Measurements from ENCODE around the gene PSMC6.

PSMC6 gene

DNA sequence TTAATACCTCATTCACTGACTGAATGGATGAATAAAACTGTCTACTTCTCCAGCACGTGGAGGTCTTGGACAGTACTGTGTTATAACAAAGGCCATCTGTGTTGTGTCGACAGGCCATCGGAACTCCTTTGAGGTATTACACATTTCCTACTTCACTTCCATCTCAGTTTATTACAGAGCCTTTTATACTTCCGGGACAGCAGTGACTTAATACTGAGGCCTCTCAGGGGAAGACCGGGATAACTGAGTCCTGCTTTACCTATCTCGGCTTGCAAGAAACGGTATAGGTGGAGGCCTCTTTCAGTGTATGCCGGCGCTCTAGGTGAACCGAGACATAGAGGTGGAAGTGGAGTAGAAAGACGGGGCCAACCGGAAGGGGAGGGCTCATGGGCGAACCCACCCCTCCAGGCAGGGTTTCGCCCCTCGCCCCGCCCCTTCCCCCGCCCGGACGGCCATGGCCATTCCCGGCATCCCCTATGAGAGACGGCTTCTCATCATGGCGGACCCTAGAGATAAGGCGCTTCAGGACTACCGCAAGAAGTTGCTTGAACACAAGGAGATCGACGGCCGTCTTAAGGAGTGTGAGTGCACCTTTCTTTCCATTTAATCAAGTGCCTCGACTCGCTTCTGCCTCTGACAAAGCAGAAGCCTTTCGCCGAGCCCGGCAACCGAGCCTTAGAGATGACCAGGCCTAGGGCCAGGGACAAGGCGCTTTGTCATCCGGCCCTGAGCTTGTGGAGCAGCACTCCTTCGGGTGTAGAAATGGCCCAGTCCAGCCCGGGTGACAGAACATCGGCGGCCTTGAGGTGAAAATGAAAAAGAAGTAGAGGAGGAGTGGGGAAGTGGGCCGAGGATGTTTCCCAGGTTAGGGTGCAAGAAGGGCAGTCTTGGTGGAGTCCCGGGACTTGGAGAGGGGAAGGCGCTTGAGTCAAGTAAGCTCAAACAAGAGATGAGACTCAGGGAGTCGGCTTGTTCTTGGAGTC lies at the start of gene PSMC6:
Gene PSMC6, plus strand, starts transcription at position 477 of the 983 bp plus-strand sequence. Its CDS starts 20 bp downstream, at position 497.
- H3K36me3 ChIP-seq (ENCODE audit: control insufficient read depth in 2 of 2, insufficient read depth in 1 of 2, low read length in 2 of 2) = peaks cover 31 to 39% of the 10 kb centered on the region in 2 experiments
- H3K4me1 ChIP-seq (ENCODE audit: control insufficient read depth, insufficient read depth, low read length) = peaks cover 7% of the 10 kb centered on the region; the same call in 1 of the 2 replicates
- peak within 1 kb of the TSS; percentile 75 for H3K27ac ChIP-seq (ENCODE audit: extremely low read depth, low read depth, low read length)
- POLR2A ChIA-PET = interaction anchor here (0.7 to 1.8 kb wide), 4 partner anchors 10 to 154 kb away, joined by 3 to 11 read pairs (median 6); partner anchors contain the start of genes ERO1A, GPR137C and TXNDC16
- CTCF ChIA-PET = interaction anchor here (0.6 kb wide), 2 partner anchors 171 to 727 kb away, joined by 3 read pairs; no protein-coding TSS in a partner anchor
- peak within 1 kb of the TSS; percentile 68 for H3K4me3 ChIP-seq (ENCODE audit: low read depth, low read length)
- no peaks in the 10 kb centered on the region for H3K9me3 ChIP-seq (ENCODE audit: control insufficient read depth, insufficient read depth, low read depth, low read length)
- TF ChIP-seq ZNF785 (tag by site-specific recombination; IDR thresholded peaks at IDR 0.05) (no peak), KLF8 (tag by site-specific recombination; IDR thresholded peaks at IDR 0.05) (peak; percentile 61), ZNF558 (tag by site-specific recombination; IDR thresholded peaks at IDR 0.05) (no peak), ZBTB17 (tag by site-specific recombination; IDR thresholded peaks at IDR 0.05) (peak; percentile 65), SETDB1 (IDR thresholded peaks at IDR 0.05; ENCODE audit: insufficient read length, low read length) (no peak), ZFP3 (tag by site-specific recombination; IDR thresholded peaks at IDR 0.05; ENCODE audit: low read depth) (no peak), SCRT2 (tag by site-specific recombination; IDR thresholded peaks at IDR 0.05) (no peak), ZNF211 (tag by site-specific recombination; IDR thresholded peaks at IDR 0.05; ENCODE audit: low read depth) (no peak), ZNF792 (tag by site-specific recombination; IDR thresholded peaks at IDR 0.05) (no peak), KLF9 (tag by site-specific recombination; IDR thresholded peaks at IDR 0.05; ENCODE audit: low read depth) (peak; percentile 43), ZNF16 (tag by site-specific recombination; IDR thresholded peaks at IDR 0.05; ENCODE audit: low read depth) (no peak), SP2 (tag by site-specific recombination; IDR thresholded peaks at IDR 0.05) (peak; percentile 90), ZNF23 (tag by site-specific recombination; IDR thresholded peaks at IDR 0.05; ENCODE audit: borderline replicate concordance) (no peak), ZNF292 (tag by site-specific recombination; IDR thresholded peaks at IDR 0.05; ENCODE audit: borderline replicate concordance, low read depth) (no peak), ZNF341 (tag by site-specific recombination; IDR thresholded peaks at IDR 0.05; ENCODE audit: low read depth) (no peak), YY1 (tag by site-specific recombination; IDR thresholded peaks at IDR 0.05) (peak; percentile 87), GFI1B (tag by site-specific recombination; IDR thresholded peaks at IDR 0.05) (no peak), ZFP37 (tag by site-specific recombination; IDR thresholded peaks at IDR 0.05) (0 out of 2 replicates have a peak, but pooled peaks have one; percentile 37), SP7 (tag by site-specific recombination; IDR thresholded peaks at IDR 0.05) (0 out of 2 replicates have a peak, but pooled peaks have one; percentile 42), ZNF266 (tag by site-specific recombination; IDR thresholded peaks at IDR 0.05; ENCODE audit: low read depth) (no peak), MZF1 (tag by site-specific recombination; IDR thresholded peaks at IDR 0.05; ENCODE audit: borderline replicate concordance) (no peak), ZNF626 (tag by site-specific recombination; IDR thresholded peaks at IDR 0.05) (0 out of 2 replicates have a peak, but pooled peaks have one; percentile 9), ZNF114 (tag by site-specific recombination; IDR thresholded peaks at IDR 0.05) (no peak), MEIS1 (CRISPR knock-in tag; IDR thresholded peaks at IDR 0.05; ENCODE audit: borderline replicate concordance) (no peak), PRDM1 (tag by site-specific recombination; IDR thresholded peaks at IDR 0.05) (no peak), TCF7L2 (IDR thresholded peaks at IDR 0.05; ENCODE audit: borderline replicate concordance, low read depth, low read length) (no peak), ZNF335 (tag by site-specific recombination; conservative IDR thresholded peaks at IDR 0.05) (peak; percentile 40)
- TF ChIP-seq, protein P1, sequence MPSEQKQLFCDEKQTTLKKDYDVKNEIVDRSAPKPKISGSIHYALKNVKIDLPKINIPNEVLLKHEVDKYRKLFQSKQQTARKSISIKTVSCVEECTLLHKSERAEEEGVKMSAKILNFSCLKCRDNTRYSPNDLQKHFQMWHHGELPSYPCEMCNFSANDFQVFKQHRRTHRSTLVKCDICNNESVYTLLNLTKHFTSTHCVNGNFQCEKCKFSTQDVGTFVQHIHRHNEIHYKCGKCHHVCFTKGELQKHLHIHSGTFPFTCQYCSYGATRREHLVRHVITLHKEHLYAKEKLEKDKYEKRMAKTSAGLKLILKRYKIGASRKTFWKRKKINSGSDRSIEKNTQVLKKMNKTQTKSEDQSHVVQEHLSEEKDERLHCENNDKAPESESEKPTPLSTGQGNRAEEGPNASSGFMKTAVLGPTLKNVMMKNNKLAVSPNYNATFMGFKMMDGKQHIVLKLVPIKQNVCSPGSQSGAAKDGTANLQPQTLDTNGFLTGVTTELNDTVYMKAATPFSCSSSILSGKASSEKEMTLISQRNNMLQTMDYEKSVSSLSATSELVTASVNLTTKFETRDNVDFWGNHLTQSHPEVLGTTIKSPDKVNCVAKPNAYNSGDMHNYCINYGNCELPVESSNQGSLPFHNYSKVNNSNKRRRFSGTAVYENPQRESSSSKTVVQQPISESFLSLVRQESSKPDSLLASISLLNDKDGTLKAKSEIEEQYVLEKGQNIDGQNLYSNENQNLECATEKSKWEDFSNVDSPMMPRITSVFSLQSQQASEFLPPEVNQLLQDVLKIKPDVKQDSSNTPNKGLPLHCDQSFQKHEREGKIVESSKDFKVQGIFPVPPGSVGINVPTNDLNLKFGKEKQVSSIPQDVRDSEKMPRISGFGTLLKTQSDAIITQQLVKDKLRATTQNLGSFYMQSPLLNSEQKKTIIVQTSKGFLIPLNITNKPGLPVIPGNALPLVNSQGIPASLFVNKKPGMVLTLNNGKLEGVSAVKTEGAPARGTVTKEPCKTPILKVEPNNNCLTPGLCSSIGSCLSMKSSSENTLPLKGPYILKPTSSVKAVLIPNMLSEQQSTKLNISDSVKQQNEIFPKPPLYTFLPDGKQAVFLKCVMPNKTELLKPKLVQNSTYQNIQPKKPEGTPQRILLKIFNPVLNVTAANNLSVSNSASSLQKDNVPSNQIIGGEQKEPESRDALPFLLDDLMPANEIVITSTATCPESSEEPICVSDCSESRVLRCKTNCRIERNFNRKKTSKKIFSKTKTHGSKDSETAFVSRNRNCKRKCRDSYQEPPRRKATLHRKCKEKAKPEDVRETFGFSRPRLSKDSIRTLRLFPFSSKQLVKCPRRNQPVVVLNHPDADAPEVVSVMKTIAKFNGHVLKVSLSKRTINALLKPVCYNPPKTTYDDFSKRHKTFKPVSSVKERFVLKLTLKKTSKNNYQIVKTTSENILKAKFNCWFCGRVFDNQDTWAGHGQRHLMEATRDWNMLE (tag by site-specific recombination; conservative IDR thresholded peaks at IDR 0.05; ENCODE audit: low read depth) = peak; percentile 69
- TF ChIP-seq, protein P2, sequence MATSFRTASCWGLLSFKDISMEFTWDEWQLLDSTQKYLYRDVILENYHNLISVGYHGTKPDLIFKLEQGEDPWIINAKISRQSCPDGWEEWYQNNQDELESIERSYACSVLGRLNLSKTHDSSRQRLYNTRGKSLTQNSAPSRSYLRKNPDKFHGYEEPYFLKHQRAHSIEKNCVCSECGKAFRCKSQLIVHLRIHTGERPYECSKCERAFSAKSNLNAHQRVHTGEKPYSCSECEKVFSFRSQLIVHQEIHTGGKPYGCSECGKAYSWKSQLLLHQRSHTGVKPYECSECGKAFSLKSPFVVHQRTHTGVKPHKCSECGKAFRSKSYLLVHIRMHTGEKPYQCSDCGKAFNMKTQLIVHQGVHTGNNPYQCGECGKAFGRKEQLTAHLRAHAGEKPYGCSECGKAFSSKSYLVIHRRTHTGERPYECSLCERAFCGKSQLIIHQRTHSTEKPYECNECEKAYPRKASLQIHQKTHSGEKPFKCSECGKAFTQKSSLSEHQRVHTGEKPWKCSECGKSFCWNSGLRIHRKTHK (tag by site-specific recombination; IDR thresholded peaks at IDR 0.05) = no peak
- TF ChIP-seq, protein P3, sequence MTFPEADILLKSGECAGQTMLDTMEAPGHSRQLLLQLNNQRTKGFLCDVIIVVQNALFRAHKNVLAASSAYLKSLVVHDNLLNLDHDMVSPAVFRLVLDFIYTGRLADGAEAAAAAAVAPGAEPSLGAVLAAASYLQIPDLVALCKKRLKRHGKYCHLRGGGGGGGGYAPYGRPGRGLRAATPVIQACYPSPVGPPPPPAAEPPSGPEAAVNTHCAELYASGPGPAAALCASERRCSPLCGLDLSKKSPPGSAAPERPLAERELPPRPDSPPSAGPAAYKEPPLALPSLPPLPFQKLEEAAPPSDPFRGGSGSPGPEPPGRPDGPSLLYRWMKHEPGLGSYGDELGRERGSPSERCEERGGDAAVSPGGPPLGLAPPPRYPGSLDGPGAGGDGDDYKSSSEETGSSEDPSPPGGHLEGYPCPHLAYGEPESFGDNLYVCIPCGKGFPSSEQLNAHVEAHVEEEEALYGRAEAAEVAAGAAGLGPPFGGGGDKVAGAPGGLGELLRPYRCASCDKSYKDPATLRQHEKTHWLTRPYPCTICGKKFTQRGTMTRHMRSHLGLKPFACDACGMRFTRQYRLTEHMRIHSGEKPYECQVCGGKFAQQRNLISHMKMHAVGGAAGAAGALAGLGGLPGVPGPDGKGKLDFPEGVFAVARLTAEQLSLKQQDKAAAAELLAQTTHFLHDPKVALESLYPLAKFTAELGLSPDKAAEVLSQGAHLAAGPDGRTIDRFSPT (tag by site-specific recombination; IDR thresholded peaks at IDR 0.05) = no peak

Data from HEK293 (cell line).